Calu3 (cell line): ENCODE results near the gene SPSB4. TPM values are rescaled to one million over a fixed set of nuclear protein-coding genes. Genes with fewer than 3 reads are reported as not detected.

Source experiments
- BruUV-seq: library from RNA; stranded (reverse); fragments of 400-500 nt; replicated peaks from 2 replicates; lab custom pipeline; 2021; lab: Mats Ljungman, UMichigan
- CTCF ChIA-PET: fragments of 300-600 bp; sonication (Branson Sonifier 250); formaldehyde crosslinking; loops from one replicate; lab custom pipeline; 2022; ENCODE audit warnings: antibody characterized with exemption; lab: Charles Lee
- DNase-seq: peaks from one replicate; pipeline ENCODE4 v3.0.0; 2022
- H3K27ac Mint-ChIP-seq: one replicate; pipeline ENCODE4 v1.8.0; 2022; ENCODE audit warnings: mixed read lengths; ENCODE audit not compliant: unreplicated experiment
- H3K27me3 Mint-ChIP-seq: one replicate; pipeline ENCODE4 v1.8.0; 2022; ENCODE audit warnings: mixed read lengths; ENCODE audit not compliant: unreplicated experiment
- H3K36me3 Mint-ChIP-seq: one replicate; pipeline ENCODE4 v1.8.0; 2022; ENCODE audit warnings: mild to moderate bottlenecking, moderate library complexity, mixed read lengths; ENCODE audit not compliant: insufficient read depth, unreplicated experiment
- H3K4me1 Mint-ChIP-seq: one replicate; pipeline ENCODE4 v1.8.0; 2022; ENCODE audit warnings: mild to moderate bottlenecking, low read depth, mixed read lengths; ENCODE audit not compliant: unreplicated experiment
- H3K4me3 Mint-ChIP-seq: one replicate; pipeline ENCODE4 v1.8.0; 2022; ENCODE audit warnings: mild to moderate bottlenecking, low read depth, moderate library complexity, mixed read lengths; ENCODE audit not compliant: unreplicated experiment
- H3K9me3 Mint-ChIP-seq: one replicate; pipeline ENCODE4 v1.8.0; 2022; ENCODE audit warnings: low read depth, mixed read lengths; ENCODE audit not compliant: unreplicated experiment
- CTCF ChIP-seq: fragments of 200-600 bp; IDR thresholded peaks from one replicate; pipeline ENCODE4 v1.8.0; 2022; ENCODE audit warnings: antibody characterized with exemption; ENCODE audit not compliant: unreplicated experiment
- intact Hi-C: fragments of 100-400 bp; cut with micrococcal nuclease; formaldehyde crosslinking; loops from one replicate; pipeline ENCODE4 v1.10.0; 2022; ENCODE audit not compliant: unreplicated experiment
- total RNA-seq: library from RNA; stranded (reverse); gene quantifications from 2 replicates; pipeline ENCODE4 v1.2.3, GENCODE V29; 2022

Gene SPSB4
- total RNA-seq, 1 experiment from 2014 or later: not detected

GRCh38 chr3:141106842-141107241, 55.7 kb downstream of the SPSB4 start:
- CTCF ChIA-PET: no interaction called here

GRCh38 chr3:141108039-141108438, 56.9 kb downstream of the SPSB4 start:
- CTCF ChIA-PET: no interaction called here
- H3K4me3 Mint-ChIP-seq: no peak overlapping the region

More at GRCh38 chr3:141106842-141107241, 55.7 kb downstream of the SPSB4 start:
- peaks cover 56% of the 10 kb centered on the region for H3K27me3 Mint-ChIP-seq
- H3K36me3 Mint-ChIP-seq: no peaks in the 10 kb centered on the region
- BruUV-seq: no TSS peak
- TF ChIP-seq CTCF: no peak
- intact Hi-C loops: loop anchor here (2.0 kb wide), 1 partner anchor 86 kb away; no protein-coding TSS in a partner anchor
- no peaks in the 10 kb centered on the region for H3K9me3 Mint-ChIP-seq
- H3K4me3 Mint-ChIP-seq: no peak overlapping the region
- H3K27ac Mint-ChIP-seq: no peak overlapping the region
- no peaks in the 10 kb centered on the region for H3K4me1 Mint-ChIP-seq
- no peak for DNase-seq

GRCh38 chr3:141109751-141110150, 58.6 kb downstream of the SPSB4 start:
- DNase-seq: no peak
- no peak for TF ChIP-seq CTCF
- Mint-ChIP-seq H3K36me3 (no peaks in the 10 kb centered on the region), H3K27me3 (peaks cover 27% of the 10 kb centered on the region), H3K9me3 (peaks cover 2% of the 10 kb centered on the region), H3K4me3 (no peak overlapping the region), H3K27ac (no peak overlapping the region), H3K4me1 (no peaks in the 10 kb centered on the region)
- BruUV-seq: no TSS peak
- intact Hi-C loops: no loop called here
- CTCF ChIA-PET: no interaction called here

More at GRCh38 chr3:141108039-141108438, 56.9 kb downstream of the SPSB4 start:
- intact Hi-C loops: no loop called here
- peaks cover 44% of the 10 kb centered on the region for H3K27me3 Mint-ChIP-seq
- BruUV-seq: no TSS peak
- H3K9me3 Mint-ChIP-seq: peaks cover 2% of the 10 kb centered on the region
- DNase-seq: no peak
- no peak for TF ChIP-seq CTCF
- no peak overlapping the region for H3K27ac Mint-ChIP-seq
- H3K36me3 Mint-ChIP-seq: no peaks in the 10 kb centered on the region
- no peaks in the 10 kb centered on the region for H3K4me1 Mint-ChIP-seq

GRCh38 chr3:141110322-141110721, 59.2 kb downstream of the SPSB4 start:
- CTCF ChIA-PET: interaction anchor here (0.6 kb wide), 1 partner anchor 22 kb away, joined by 3 read pairs; no protein-coding TSS in a partner anchor
- Mint-ChIP-seq H3K36me3 (no peaks in the 10 kb centered on the region), H3K9me3 (peaks cover 2% of the 10 kb centered on the region), H3K27ac (no peak overlapping the region), H3K4me3 (no peak overlapping the region), H3K4me1 (no peaks in the 10 kb centered on the region), H3K27me3 (peaks cover 27% of the 10 kb centered on the region)
- TF ChIP-seq CTCF: no peak
- no peak for DNase-seq
- intact Hi-C loops: no loop called here
- no TSS peak for BruUV-seq
